Trophoblast cell (in vitro differentiated cells and primary cell): ENCODE data around the gene TENT5A. TPM values are rescaled to one million over a fixed set of nuclear protein-coding genes. Genes with fewer than 3 reads are reported as not detected.

Experiments
- DNase-seq, 2 donors: peaks; one replicate each; pipeline ENCODE4 v3.0.0-alpha.2; 2016
- H2AFZ ChIP-seq: 2 replicates; pipeline ENCODE4 v1.6.1; 2013; ENCODE audit warnings: low read length, moderate library complexity, mild to moderate bottlenecking; ENCODE audit not compliant: insufficient read depth, poor library complexity
- H2AK5ac ChIP-seq: 2 replicates; pipeline ENCODE4 v1.6.1; 2013; ENCODE audit warnings: mild to moderate bottlenecking, low read length
- H2BK120ac ChIP-seq: 2 replicates; pipeline ENCODE4 v1.6.1; 2013; ENCODE audit warnings: low read length, mild to moderate bottlenecking, moderate library complexity; ENCODE audit not compliant: insufficient read depth, poor library complexity
- H2BK12ac ChIP-seq: 2 replicates; pipeline ENCODE4 v1.6.1; 2013; ENCODE audit warnings: mild to moderate bottlenecking, low read length, moderate library complexity
- H2BK5ac ChIP-seq: 2 replicates; pipeline ENCODE4 v1.6.1; 2013; ENCODE audit warnings: low read length, low read depth, moderate library complexity, mild to moderate bottlenecking; ENCODE audit not compliant: poor library complexity
- H3K14ac ChIP-seq: 2 replicates; pipeline ENCODE4 v1.6.1; 2013; ENCODE audit warnings: mild to moderate bottlenecking, low read length
- H3K18ac ChIP-seq: 2 replicates; pipeline ENCODE4 v1.6.1; 2013; ENCODE audit warnings: mild to moderate bottlenecking, low read length
- H3K23ac ChIP-seq: 2 replicates; pipeline ENCODE4 v1.6.1; 2013; ENCODE audit warnings: low read length
- H3K27ac ChIP-seq: 2 replicates; pipeline ENCODE4 v1.5.1; 2013; ENCODE audit warnings: low read depth, mild to moderate bottlenecking, inconsistent platforms, low read length, moderate library complexity
- H3K27me3 ChIP-seq: 2 replicates; pipeline ENCODE4 v1.6.1; 2013; ENCODE audit warnings: inconsistent platforms, mild to moderate bottlenecking, low read length, moderate library complexity; ENCODE audit not compliant: insufficient read depth
- H3K36me3 ChIP-seq, 2 experiments: 1 replicate in 1 of 2; 2 replicates in 1 of 2; pipeline ENCODE4 v1.6.1; 2013; ENCODE audit warnings: low read length in 2 of 2, mild to moderate bottlenecking in 2 of 2, moderate library complexity in 1 of 2; ENCODE audit not compliant: insufficient read depth in 2 of 2, control insufficient read depth in 1 of 2
- H3K4ac ChIP-seq: 2 replicates; pipeline ENCODE4 v1.6.1; 2013; ENCODE audit warnings: low read depth, mild to moderate bottlenecking, low read length, moderate library complexity
- H3K4me1 ChIP-seq, 2 experiments: 1 replicate in 1 of 2; 2 replicates in 1 of 2; pipeline ENCODE4 v1.6.1; 2013; ENCODE audit warnings: low read length in 2 of 2, mild to moderate bottlenecking in 2 of 2, moderate library complexity in 1 of 2; ENCODE audit not compliant: insufficient read depth in 2 of 2, control insufficient read depth in 1 of 2
- H3K4me2 ChIP-seq: 2 replicates; pipeline ENCODE4 v1.6.1; 2013; ENCODE audit warnings: inconsistent platforms, mild to moderate bottlenecking, low read length, moderate library complexity
- H3K4me3 ChIP-seq: 2 replicates; pipeline ENCODE4 v1.5.1; 2013; ENCODE audit warnings: mild to moderate bottlenecking, low read depth, low read length, inconsistent platforms
- H3K79me1 ChIP-seq: one replicate; pipeline ENCODE4 v1.6.1; 2013; ENCODE audit warnings: low read length
- H3K79me2 ChIP-seq: 2 replicates; pipeline ENCODE4 v1.6.1; 2013; ENCODE audit warnings: low read length, mild to moderate bottlenecking; ENCODE audit not compliant: control insufficient read depth, insufficient read depth, poor library complexity
- H3K9ac ChIP-seq: 2 replicates; pipeline ENCODE4 v1.6.1; 2013; ENCODE audit warnings: mild to moderate bottlenecking, low read length
- H3K9me3 ChIP-seq: 2 replicates; pipeline ENCODE4 v1.6.1; 2013; ENCODE audit warnings: low read depth, mild to moderate bottlenecking, control low read depth, inconsistent platforms, low read length; ENCODE audit not compliant: insufficient read depth
- H4K12ac ChIP-seq: 2 replicates; pipeline ENCODE4 v1.6.1; 2013; ENCODE audit warnings: low read depth, mild to moderate bottlenecking, low read length, moderate library complexity
- H4K8ac ChIP-seq: 2 replicates; pipeline ENCODE4 v1.6.1; 2013; ENCODE audit warnings: low read depth, mild to moderate bottlenecking, low read length, moderate library complexity
- H4K91ac ChIP-seq: one replicate; pipeline ENCODE4 v1.6.1; 2013; ENCODE audit warnings: low read depth, mild to moderate bottlenecking, low read length, moderate library complexity
- WGBS: extraction: QIAGEN DNeasy Blood & Tissue Kit; methylation state at CpG from one replicate; pipeline ENCODE4 v1.1.7; 2013; ENCODE audit warnings: missing lambda C conversion rate; ENCODE audit not compliant: insufficient read length, insufficient coverage; ENCODE audit errors: extremely low coverage; 5-methylcytosine and 5-hydroxymethylcytosine counted together
- polyA plus RNA-seq: library from polyadenylated mRNA; stranded (reverse); fragments of 200-250 nt; gene quantifications from 2 replicates; pipeline ENCODE4 v1.2.3, GENCODE V29; 2013

Gene TENT5A
- 152 and 167 TPM in 2 replicates for polyA plus RNA-seq

DNA sequence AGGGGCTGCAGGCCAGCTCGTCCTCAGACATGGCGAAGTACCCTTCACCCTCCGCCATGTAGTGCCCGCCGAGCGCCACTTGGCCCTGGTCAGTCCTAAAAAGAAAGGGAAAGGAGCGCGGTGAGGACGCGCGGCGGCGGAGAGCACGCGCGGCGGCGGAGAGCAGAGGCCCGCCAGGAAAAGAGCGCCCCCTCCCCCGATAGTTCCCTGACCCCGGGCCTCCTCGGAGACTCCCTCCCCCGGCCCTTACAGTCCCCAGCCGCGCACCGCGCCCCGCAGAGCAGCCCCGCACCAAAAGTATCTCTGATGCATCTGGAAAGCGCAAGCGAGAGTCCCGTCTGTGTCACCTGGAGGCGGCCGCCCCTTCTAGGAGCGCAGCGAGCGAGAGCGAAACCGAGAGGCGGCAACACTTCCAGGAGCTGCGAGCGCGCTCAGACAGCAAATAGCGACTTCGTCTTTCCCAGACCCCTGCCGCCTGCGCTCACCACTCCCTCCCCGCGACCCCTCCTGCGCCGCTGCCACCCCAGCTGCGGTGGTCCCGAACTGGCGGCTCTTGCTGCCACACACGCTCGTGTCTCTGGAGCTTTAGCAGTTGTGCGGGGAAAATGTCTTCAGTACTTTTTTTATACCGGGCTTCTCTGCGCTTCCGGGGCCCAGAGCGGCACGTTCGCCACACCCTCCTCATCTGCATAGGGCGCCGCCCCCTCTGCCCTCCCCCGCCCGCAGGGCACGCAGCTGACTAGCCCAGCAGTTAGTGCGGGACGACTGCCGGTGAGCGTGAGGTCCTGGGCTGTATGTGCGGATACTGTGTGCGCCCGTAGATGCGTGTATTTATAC lies at the start of gene TENT5A:
TSS of gene TENT5A (minus strand) at position 598 of the 837 bp plus-strand sequence. CDS start at position 58, 540 bp downstream.
- H2AK5ac ChIP-seq, result no peak within 1 kb of the TSS
- H2AFZ ChIP-seq, result peak within 1 kb of the TSS; percentile 73
- peaks cover 23% of the 10 kb centered on the region for H3K79me1 ChIP-seq
- peaks cover 12% of the 10 kb centered on the region for H3K79me2 ChIP-seq
- WGBS, result no CpG with 5 or more reads among the region's 77 CpGs
- H4K8ac ChIP-seq, result peak within 1 kb of the TSS; percentile 75
- peak within 1 kb of the TSS; percentile 83 for H3K4me3 ChIP-seq
- DNase-seq, result peak; percentile 96 to 98
- peak within 1 kb of the TSS; percentile 17 for H3K4ac ChIP-seq
- H3K18ac ChIP-seq, result peak within 1 kb of the TSS; percentile 81
- H3K27me3 ChIP-seq, result no peaks in the 10 kb centered on the region
- peaks cover 3% of the 10 kb centered on the region for H3K9me3 ChIP-seq
- peaks cover 0 to 8% of the 10 kb centered on the region in 2 experiments for H3K4me1 ChIP-seq
- H3K14ac ChIP-seq, result peak within 1 kb of the TSS; percentile 65
- peak within 1 kb of the TSS; percentile 55 for H4K91ac ChIP-seq
- peak within 1 kb of the TSS; percentile 47 for H2BK5ac ChIP-seq
- peak within 1 kb of the TSS; percentile 35 for H4K12ac ChIP-seq
- peak within 1 kb of the TSS; percentile 42 for H2BK12ac ChIP-seq
- peak within 1 kb of the TSS; percentile 75 for H3K4me2 ChIP-seq
- peak within 1 kb of the TSS; percentile 77 for H3K27ac ChIP-seq
- H3K23ac ChIP-seq, result no peak within 1 kb of the TSS
- H3K36me3 ChIP-seq, result peaks cover 0 to 3% of the 10 kb centered on the region in 2 experiments
- peak within 1 kb of the TSS; percentile 79 for H3K9ac ChIP-seq
- peak within 1 kb of the TSS; percentile 18 for H2BK120ac ChIP-seq

DNA sequence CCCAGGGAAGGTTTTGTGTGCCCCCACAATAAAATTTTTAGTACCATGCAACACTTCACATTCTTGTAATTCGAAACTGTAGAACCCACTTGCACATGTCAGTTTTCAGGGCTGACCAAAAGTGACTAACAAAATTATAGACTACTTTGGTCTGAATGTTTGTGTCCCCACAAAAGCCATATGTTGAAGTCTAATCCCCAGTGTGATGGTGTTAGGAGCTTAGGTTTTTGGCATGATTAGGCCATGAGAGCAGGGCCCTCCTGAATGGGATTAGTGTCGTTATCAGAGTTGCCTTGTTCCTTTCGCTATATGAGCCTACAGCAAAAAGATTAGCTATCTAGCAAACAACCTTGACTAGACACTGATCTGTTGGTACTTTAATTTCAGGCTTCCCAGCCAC lies 49.0 kb upstream of the TENT5A start:
- Histone ChIP-seq H3K27me3 (no peaks in the 10 kb centered on the region), H4K91ac (no peak overlapping the region), H3K79me1 (no peaks in the 10 kb centered on the region), H2AK5ac (no peak overlapping the region), H4K12ac (no peak overlapping the region), H3K4ac (no peak overlapping the region), H3K14ac (no peak overlapping the region), H3K9me3 (no peaks in the 10 kb centered on the region), H4K8ac (no peak overlapping the region), H3K18ac (no peak overlapping the region), H2BK12ac (no peak overlapping the region), H3K4me2 (no peak overlapping the region), H3K4me1 (no peaks in the 10 kb centered on the region), H3K23ac (no peak overlapping the region), H2BK5ac (no peak overlapping the region), H3K9ac (no peak overlapping the region), H3K36me3 (no peaks in the 10 kb centered on the region), H3K4me3 (no peak overlapping the region), H3K79me2 (no peaks in the 10 kb centered on the region), H2BK120ac (no peak overlapping the region), H3K27ac (no peak overlapping the region), H2AFZ (no peak overlapping the region)
- DNase-seq, result no peak
- WGBS, result no CpG with 5 or more reads among the region's 3 CpGs

DNA sequence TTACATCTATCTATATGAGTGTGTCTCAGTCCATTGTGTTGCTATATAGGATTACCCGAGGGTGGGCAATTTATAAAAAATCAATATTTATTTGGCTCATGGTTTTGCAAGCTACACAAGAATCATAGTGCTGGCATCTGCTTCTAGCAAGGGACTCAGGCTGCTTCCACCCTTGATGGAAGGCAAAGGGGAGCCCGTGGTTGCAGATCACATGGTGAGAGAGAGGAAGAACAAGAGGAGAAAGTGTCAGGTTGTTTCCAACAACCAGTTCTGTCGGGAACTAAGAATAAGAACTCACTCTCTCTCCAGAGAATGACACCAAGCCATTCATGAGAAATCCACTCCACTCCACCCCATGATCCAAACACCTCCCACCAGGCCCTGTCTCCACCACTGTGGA lies 48.2 kb upstream of the TENT5A start:
- DNase-seq, result no peak
- Histone ChIP-seq H2AK5ac (no peak overlapping the region), H3K4me3 (no peak overlapping the region), H3K4me2 (no peak overlapping the region), H3K23ac (no peak overlapping the region), H3K4ac (no peak overlapping the region), H3K9ac (no peak overlapping the region), H2AFZ (no peak overlapping the region), H4K91ac (no peak overlapping the region), H3K79me1 (no peaks in the 10 kb centered on the region), H3K27ac (no peak overlapping the region), H3K79me2 (no peaks in the 10 kb centered on the region), H3K9me3 (no peaks in the 10 kb centered on the region), H3K36me3 (no peaks in the 10 kb centered on the region), H3K27me3 (no peaks in the 10 kb centered on the region), H4K8ac (no peak overlapping the region), H4K12ac (no peak overlapping the region), H3K14ac (no peak overlapping the region), H3K4me1 (no peaks in the 10 kb centered on the region), H2BK12ac (no peak overlapping the region), H2BK120ac (no peak overlapping the region), H3K18ac (no peak overlapping the region), H2BK5ac (no peak overlapping the region)
- WGBS, result no CpG with 5 or more reads among the region's 3 CpGs

DNA sequence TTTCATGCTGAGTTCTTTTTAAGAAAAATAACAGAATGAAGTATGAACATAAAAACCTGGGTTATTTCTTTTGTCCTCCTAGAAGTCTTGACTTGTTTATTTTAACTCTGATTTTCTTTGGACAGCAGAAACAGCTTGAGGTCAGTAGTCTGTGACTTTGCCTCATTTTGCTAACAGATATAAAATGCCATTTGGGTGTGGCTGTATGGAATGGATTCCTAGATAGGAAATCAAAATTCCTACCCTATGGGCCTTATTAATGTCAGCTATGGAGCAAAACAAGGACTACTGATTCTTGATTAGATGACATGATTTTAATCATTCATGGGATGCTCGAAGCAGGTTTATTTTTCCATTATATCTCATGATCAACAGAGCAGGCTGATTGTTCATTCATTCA lies 46.8 kb upstream of the TENT5A start:
- Histone ChIP-seq H2BK5ac (no peak overlapping the region), H3K18ac (no peak overlapping the region), H3K9me3 (no peaks in the 10 kb centered on the region), H3K27me3 (no peaks in the 10 kb centered on the region), H3K4me3 (no peak overlapping the region), H3K4me2 (no peak overlapping the region), H3K4me1 (no peaks in the 10 kb centered on the region), H3K4ac (no peak overlapping the region), H3K14ac (no peak overlapping the region), H3K36me3 (no peaks in the 10 kb centered on the region), H3K23ac (no peak overlapping the region), H2BK120ac (no peak overlapping the region), H2AK5ac (no peak overlapping the region), H3K79me1 (no peaks in the 10 kb centered on the region), H3K79me2 (no peaks in the 10 kb centered on the region), H3K27ac (no peak overlapping the region), H4K91ac (no peak overlapping the region), H4K8ac (no peak overlapping the region), H4K12ac (no peak overlapping the region), H3K9ac (no peak overlapping the region), H2BK12ac (no peak overlapping the region), H2AFZ (no peak overlapping the region)
- DNase-seq, result no peak
- no CpG with 5 or more reads among the region's 1 CpG for WGBS
